ENCODE measurements around the gene CES1.
"Not testable (repeated sequence)": the region's sequence is repeated elsewhere in the genome, so short reads cannot be mapped to it uniquely, and the experiment has no call there.

The CES1 gene

DNA sequence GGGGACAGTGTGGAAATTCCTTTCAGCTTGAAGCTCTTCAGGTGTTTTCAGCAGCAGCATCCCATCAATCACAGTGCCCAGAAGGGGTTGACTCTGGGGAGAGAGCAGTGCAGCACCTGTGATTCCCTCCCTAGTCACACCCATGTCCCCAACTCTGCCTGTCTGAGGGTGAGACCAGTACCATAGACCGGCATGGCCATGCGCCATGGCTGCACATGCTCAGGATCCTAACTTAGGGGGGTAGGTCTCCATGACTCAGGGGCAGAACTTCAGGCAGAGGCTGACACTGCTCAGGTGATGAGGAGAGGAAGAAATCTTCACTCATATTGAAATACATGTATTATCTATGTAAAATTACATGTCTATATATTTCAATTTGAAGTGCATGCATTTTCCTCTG is 19.9 kb downstream of the CES1 start:
- DNase-seq (ENCODE audit: low read depth) = no peak
- TF ChIP-seq, protein P1, sequence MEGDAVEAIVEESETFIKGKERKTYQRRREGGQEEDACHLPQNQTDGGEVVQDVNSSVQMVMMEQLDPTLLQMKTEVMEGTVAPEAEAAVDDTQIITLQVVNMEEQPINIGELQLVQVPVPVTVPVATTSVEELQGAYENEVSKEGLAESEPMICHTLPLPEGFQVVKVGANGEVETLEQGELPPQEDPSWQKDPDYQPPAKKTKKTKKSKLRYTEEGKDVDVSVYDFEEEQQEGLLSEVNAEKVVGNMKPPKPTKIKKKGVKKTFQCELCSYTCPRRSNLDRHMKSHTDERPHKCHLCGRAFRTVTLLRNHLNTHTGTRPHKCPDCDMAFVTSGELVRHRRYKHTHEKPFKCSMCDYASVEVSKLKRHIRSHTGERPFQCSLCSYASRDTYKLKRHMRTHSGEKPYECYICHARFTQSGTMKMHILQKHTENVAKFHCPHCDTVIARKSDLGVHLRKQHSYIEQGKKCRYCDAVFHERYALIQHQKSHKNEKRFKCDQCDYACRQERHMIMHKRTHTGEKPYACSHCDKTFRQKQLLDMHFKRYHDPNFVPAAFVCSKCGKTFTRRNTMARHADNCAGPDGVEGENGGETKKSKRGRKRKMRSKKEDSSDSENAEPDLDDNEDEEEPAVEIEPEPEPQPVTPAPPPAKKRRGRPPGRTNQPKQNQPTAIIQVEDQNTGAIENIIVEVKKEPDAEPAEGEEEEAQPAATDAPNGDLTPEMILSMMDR (IDR thresholded peaks at IDR 0.05; ENCODE audit: insufficient read depth, low read depth, low read length, missing control alignments) = no peak
- H3K4me3 ChIP-seq (ENCODE audit: low read depth, low read length) = no peak overlapping the region

- DNase-seq (ENCODE audit: low read depth) = no peak
- H3K4me3 ChIP-seq (ENCODE audit: low read depth, low read length) = no peak overlapping the region
- TF ChIP-seq, protein P1 (IDR thresholded peaks at IDR 0.05; ENCODE audit: insufficient read depth, low read depth, low read length, missing control alignments) = no peak
Observed at GRCh38 chr16:55811811-55812210, 21.1 kb downstream of the CES1 start.

- no peak for DNase-seq (ENCODE audit: low read depth)
- TF ChIP-seq, protein P1 (IDR thresholded peaks at IDR 0.05; ENCODE audit: insufficient read depth, low read depth, low read length, missing control alignments) = no peak
Observed at GRCh38 chr16:55810451-55810961, 22.4 kb downstream of the CES1 start.

DNA sequence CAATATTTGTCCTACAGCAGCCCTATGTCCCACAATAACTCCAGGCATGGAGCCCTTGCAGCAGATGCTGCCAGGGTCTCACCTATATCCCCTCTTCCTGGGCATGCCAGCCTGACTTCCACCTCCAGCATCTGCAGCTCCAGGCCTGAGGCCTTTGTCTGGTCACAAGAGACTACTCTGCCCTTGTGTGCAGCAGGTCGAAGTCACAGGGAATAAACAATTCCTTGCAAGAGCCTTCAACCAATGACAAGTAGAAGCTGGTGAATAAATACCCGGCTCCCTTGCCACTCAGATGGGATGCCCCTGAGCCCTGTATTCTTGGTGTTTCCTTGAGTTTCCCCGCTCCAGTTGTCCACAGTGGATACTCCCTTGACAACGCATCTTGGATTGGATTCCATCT is 23.0 kb downstream of the CES1 start:
- TF ChIP-seq, protein P1 (IDR thresholded peaks at IDR 0.05; ENCODE audit: insufficient read depth, low read depth, low read length, missing control alignments) = no peak

More at GRCh38 chr16:55810451-55810961, 22.4 kb downstream of the CES1 start:
- no peak overlapping the region for H3K4me3 ChIP-seq (ENCODE audit: low read depth, low read length)

GRCh38 chr16:55809386-55809785 is 23.5 kb downstream of the CES1 start:
- TF ChIP-seq, protein P1 (IDR thresholded peaks at IDR 0.05; ENCODE audit: insufficient read depth, low read depth, low read length, missing control alignments) = no peak
- no peak for DNase-seq (ENCODE audit: low read depth)
- no peak overlapping the region for H3K4me3 ChIP-seq (ENCODE audit: low read depth, low read length)

More for the DNA sequence above, 23.0 kb downstream of the CES1 start:
- DNase-seq (ENCODE audit: low read depth) = no peak
- no peak overlapping the region for H3K4me3 ChIP-seq (ENCODE audit: low read depth, low read length)

- H3K4me3 ChIP-seq (ENCODE audit: low read depth, low read length); DNase-seq (ENCODE audit: low read depth): not testable (repeated sequence)
Observed at GRCh38 chr16:55808286-55808685, 24.6 kb downstream of the CES1 start.

DNA sequence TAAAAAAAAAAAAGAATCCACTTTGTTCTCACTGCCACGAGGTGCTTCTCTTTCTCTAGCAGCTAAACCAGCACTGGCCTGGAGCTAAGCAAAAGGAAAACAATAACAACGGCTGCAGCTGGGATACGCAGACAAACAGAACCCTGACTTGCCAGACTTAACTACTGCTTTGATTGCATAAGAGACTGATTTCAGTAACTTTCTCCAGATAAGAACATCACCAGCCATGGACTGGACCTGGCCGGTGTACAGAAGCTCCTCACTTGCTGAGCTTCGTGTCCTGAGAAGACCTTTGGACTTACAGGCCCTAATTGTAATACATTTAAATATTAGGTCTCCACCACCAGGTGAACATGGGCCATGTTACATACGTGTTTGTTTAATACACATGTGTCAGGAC is 27.8 kb downstream of the CES1 start:
- DNase-seq (ENCODE audit: low read depth); H3K4me3 ChIP-seq (ENCODE audit: low read depth, low read length): not testable (repeated sequence)

DNA sequence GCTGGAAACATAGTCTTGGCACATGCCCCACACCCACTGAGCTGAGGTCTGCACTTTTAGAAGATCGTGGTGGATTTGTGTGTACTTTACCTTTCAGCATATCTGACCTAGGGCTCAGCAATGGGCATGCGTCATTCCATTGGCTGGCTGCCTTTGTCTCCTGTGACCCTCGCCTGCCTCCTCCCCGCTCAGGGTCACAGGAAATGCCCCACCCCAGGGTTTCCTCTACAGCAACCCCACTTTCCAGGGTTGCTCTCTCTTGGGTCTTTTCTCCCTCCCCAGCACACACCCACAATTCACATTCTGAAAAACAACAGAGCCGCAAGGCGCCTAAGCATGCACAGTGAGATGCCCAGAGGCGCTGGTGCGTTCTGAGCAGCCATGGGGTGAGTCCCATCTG is 29.2 kb downstream of the CES1 start:
- not testable (repeated sequence) for H3K4me3 ChIP-seq (ENCODE audit: low read depth, low read length); DNase-seq (ENCODE audit: low read depth)

GRCh38 chr16:55792934-55793374 is 39.9 kb downstream of the CES1 start:
- not testable (repeated sequence) for H3K4me3 ChIP-seq (ENCODE audit: low read depth, low read length); DNase-seq (ENCODE audit: low read depth)

- H3K4me3 ChIP-seq (ENCODE audit: low read depth, low read length) = not testable (repeated sequence)
Observed at GRCh38 chr16:55791512-55791911, 41.4 kb downstream of the CES1 start.

DNA sequence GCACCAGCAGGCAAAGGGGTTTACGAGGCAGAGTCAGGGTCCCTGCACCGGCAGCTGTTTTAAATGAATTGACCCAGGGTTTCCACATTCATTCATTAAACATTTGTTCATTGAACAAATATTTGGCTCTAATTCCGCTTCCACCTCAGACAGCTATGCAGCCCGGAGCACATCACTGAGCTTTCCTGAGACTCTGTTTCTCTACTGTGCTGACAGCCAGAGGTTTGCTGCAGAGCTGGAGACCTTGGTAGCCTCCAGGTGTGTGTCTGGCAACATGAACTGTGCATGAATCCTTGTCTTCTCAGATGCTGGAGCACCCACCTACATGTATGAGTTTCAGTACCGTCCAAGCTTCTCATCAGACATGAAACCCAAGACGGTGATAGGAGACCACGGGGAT is 42.7 kb downstream of the CES1 start:
- H3K4me3 ChIP-seq (ENCODE audit: low read depth, low read length); DNase-seq (ENCODE audit: low read depth): not testable (repeated sequence)

More at GRCh38 chr16:55791512-55791911, 41.4 kb downstream of the CES1 start:
- DNase-seq (ENCODE audit: low read depth) = not testable (repeated sequence)

- H3K4me3 ChIP-seq (ENCODE audit: low read depth, low read length); DNase-seq (ENCODE audit: low read depth): not testable (repeated sequence)
Observed at GRCh38 chr16:55782793-55783091, 50.2 kb downstream of the CES1 start.

DNA sequence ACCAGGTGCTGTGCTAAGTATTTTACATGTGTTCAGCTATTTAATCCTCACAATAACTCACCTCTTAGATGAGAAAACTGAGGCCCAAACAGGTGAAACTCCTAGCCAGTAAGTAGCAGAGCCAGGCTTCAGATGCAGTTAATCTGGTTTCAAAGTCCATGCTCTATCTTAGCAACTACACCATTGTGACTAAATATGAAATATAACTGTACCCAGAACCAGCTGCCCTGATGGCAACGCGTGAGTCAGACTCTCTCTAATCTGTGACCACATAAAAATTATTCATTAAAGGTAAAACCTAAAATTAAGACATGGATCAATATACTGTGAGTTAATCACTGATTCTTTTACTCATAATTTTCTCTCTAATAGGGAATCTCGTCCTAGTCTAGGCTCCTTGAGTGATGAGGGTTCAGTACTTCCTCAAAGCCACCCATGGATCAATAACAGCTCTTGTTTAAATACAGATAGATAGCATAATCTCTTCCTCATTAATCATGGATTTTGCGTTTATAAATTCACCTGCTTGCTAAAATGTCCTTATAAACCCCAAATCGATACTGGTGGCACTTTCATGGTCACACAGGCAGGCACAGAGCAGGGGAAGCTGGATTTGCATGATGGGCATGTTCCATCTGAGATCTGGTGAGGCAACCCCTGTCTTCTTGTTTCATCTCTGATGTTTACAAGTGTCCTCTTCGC is 50.7 kb downstream of the CES1 start:
- H3K4me3 ChIP-seq (ENCODE audit: low read depth, low read length); DNase-seq (ENCODE audit: low read depth): not testable (repeated sequence)
